Suprapubic skin (tissue), 4 donors: ENCODE measurements around the gene HACD3.

Experiments
- POLR2A ChIP-seq, 2 donors: fragments of 450-650 bp; IDR thresholded peaks; one replicate each; pipeline ENCODE4 v1.6.1; 2017; ENCODE audit warnings: antibody characterized with exemption in 2 of 2, mild to moderate bottlenecking in 2 of 2, moderate library complexity in 2 of 2
- POLR2AphosphoS5 ChIP-seq, 3 donors: sonication (generic); formaldehyde crosslinking; IDR thresholded peaks; one replicate each; pipeline ENCODE4 v1.6.1; 2017; ENCODE audit warnings: antibody characterized with exemption in 3 of 3
- TF ChIP-seq, protein P1 (sequence below), 2 donors: fragments of 200-600 bp in 1 of 2; fragments of 450-650 bp in 1 of 2; sonication (generic) in 1 of 2; IDR thresholded peaks; one replicate each; pipeline ENCODE4 v1.5.1; 2016 to 2019; ENCODE audit warnings: antibody characterized with exemption in 2 of 2, mild to moderate bottlenecking in 1 of 2, moderate library complexity in 1 of 2

DNA sequence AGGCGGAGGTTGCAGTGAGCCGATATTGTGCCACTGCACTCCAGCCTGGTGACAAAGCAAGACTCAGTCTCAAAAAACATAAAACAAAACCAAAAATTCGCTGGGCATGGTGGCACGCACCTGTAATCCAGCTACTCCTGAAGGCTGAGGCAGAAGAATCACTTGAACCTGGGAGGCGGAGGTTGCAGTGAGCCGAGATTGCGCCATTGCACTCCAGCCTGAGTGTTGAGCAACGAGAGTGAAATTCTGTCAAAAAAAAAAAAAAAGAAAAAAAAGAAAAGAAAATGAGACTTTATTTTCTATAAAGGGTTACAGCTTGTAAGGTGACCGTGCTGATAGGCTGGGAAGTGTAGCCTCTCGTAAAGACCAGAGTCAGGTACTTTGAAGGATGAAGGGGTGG, 6.0 kb upstream of the HACD3 start:
- TF ChIP-seq POLR2A (IDR thresholded peaks at IDR 0.05) (no peak), POLR2AphosphoS5 (IDR thresholded peaks at IDR 0.05) (no peak)
- TF ChIP-seq, protein P1, sequence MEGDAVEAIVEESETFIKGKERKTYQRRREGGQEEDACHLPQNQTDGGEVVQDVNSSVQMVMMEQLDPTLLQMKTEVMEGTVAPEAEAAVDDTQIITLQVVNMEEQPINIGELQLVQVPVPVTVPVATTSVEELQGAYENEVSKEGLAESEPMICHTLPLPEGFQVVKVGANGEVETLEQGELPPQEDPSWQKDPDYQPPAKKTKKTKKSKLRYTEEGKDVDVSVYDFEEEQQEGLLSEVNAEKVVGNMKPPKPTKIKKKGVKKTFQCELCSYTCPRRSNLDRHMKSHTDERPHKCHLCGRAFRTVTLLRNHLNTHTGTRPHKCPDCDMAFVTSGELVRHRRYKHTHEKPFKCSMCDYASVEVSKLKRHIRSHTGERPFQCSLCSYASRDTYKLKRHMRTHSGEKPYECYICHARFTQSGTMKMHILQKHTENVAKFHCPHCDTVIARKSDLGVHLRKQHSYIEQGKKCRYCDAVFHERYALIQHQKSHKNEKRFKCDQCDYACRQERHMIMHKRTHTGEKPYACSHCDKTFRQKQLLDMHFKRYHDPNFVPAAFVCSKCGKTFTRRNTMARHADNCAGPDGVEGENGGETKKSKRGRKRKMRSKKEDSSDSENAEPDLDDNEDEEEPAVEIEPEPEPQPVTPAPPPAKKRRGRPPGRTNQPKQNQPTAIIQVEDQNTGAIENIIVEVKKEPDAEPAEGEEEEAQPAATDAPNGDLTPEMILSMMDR (IDR thresholded peaks at IDR 0.05) = no peak
